Upper lobe of left lung (tissue), 6 donors: ENCODE data around the gene CAND2. TPM values are rescaled to one million over a fixed set of nuclear protein-coding genes. Genes with fewer than 3 reads are reported as not detected.

ENCODE experiments used
- ATAC-seq, 2 donors: fragments of 200-7000 bp; cut with Tn5 transposase; one replicate each; pipeline ENCODE4 v1.9.1; 2022; ENCODE audit warnings: mild to moderate bottlenecking in 2 of 2, moderate library complexity in 2 of 2; ENCODE audit not compliant: low FRiP score in 2 of 2
- DNase-seq, 2 donors: peaks; one replicate each; pipeline ENCODE4 v3.0.0-alpha.2; 2019 to 2020
- H3K27ac ChIP-seq, 4 donors: fragments of 200-600 bp; sonication (generic); one replicate each; pipeline ENCODE4 v1.5.1; 2016 to 2019
- H3K27me3 ChIP-seq, 4 donors: fragments of 200-600 bp; sonication (generic); one replicate each; pipeline ENCODE4 v1.5.1; 2017 to 2019
- H3K36me3 ChIP-seq, 4 donors: fragments of 200-600 bp; sonication (generic); one replicate each; pipeline ENCODE4 v1.5.1; 2016 to 2019
- H3K4me1 ChIP-seq, 4 donors: fragments of 200-600 bp; sonication (generic); one replicate each; pipeline ENCODE4 v1.5.1; 2018 to 2019
- H3K4me3 ChIP-seq, 4 donors: fragments of 200-600 bp; sonication (generic); one replicate each; pipeline ENCODE4 v1.5.1; 2017 to 2019; ENCODE audit warnings: mild to moderate bottlenecking in 2 of 4, moderate library complexity in 1 of 4
- H3K9me3 ChIP-seq, 4 donors: fragments of 200-600 bp; sonication (generic); one replicate each; pipeline ENCODE4 v1.5.1; 2018 to 2019
- CTCF ChIP-seq, 6 experiments: fragments of 450-650 bp in 4 of 6; fragments of 200-600 bp in 2 of 6; sonication (generic) in 2 of 6; IDR thresholded peaks; one replicate each; pipeline ENCODE4 v1.5.1; 2016 to 2019; ENCODE audit warnings: antibody characterized with exemption in 6 of 6
- EP300 ChIP-seq, 4 donors: sonication (generic); formaldehyde crosslinking; IDR thresholded peaks; one replicate each; pipeline ENCODE4 v1.5.1; 2017; ENCODE audit warnings: antibody characterized with exemption in 4 of 4, control low read depth in 2 of 4
- POLR2A ChIP-seq, 4 donors: fragments of 450-650 bp; IDR thresholded peaks; one replicate each; pipeline ENCODE4 v1.5.1; 2016 to 2017; ENCODE audit warnings: antibody characterized with exemption in 4 of 4, mild to moderate bottlenecking in 2 of 4
- POLR2AphosphoS5 ChIP-seq, 2 donors: sonication (generic); formaldehyde crosslinking; IDR thresholded peaks; one replicate each; pipeline ENCODE4 v1.5.1; 2017; ENCODE audit warnings: antibody characterized with exemption in 2 of 2
- WGBS, 2 donors: methylation state at CpG; one replicate each; pipeline ENCODE4 v1.1.5; 2017 to 2018; 5-methylcytosine and 5-hydroxymethylcytosine counted together
- total RNA-seq, 6 donors: library from RNA; depleted of rRNA in 4 of 6; stranded (reverse); fragments of >200 nt in 4 of 6; gene quantifications; one replicate each; pipeline versions ENCODE4 v1.1.0 to v1.2.1, GENCODE V29; 2016 to 2021
- donor health status: DM: no; HTN: no; CAD: no; lungs with moderate emphysema.
- donor health status: DM: no; HTN: yes; CAD: no; lungs with severe emphysema.

The CAND2 gene
- total RNA-seq, 6 donors from 2014 or later: 2.3 to 7.3 (median 5.0) TPM

GRCh38 chr3:12869035-12869621 is 72.6 kb downstream of the CAND2 start:
- Histone ChIP-seq H3K36me3 (no peaks in the 10 kb centered on the region), H3K27ac (no peak overlapping the region), H3K9me3 (peaks cover 0 to 11% (median 0%) of the 10 kb centered on the region in 4 donors), H3K27me3 (peaks cover 0 to 14% (median 0%) of the 10 kb centered on the region in 4 donors), H3K4me1 (peaks cover 10 to 15% (median 14%) of the 10 kb centered on the region in 4 donors), H3K4me3 (peak overlapping the region in 3 of 4 donors; percentile 27 to 39 (median 34))
- ATAC-seq: peak; percentile 15 to 68
- 14 to 64% methylated on average over 3 to 4 of the region's 28 CpGs for WGBS, 2 donors
- TF ChIP-seq EP300 (IDR thresholded peaks at IDR 0.05) (no peak), POLR2AphosphoS5 (IDR thresholded peaks at IDR 0.05) (no peak), POLR2A (IDR thresholded peaks at IDR 0.05) (no peak), CTCF (IDR thresholded peaks at IDR 0.05) (no peak)
- peak; percentile 68 to 90 for DNase-seq

DNA sequence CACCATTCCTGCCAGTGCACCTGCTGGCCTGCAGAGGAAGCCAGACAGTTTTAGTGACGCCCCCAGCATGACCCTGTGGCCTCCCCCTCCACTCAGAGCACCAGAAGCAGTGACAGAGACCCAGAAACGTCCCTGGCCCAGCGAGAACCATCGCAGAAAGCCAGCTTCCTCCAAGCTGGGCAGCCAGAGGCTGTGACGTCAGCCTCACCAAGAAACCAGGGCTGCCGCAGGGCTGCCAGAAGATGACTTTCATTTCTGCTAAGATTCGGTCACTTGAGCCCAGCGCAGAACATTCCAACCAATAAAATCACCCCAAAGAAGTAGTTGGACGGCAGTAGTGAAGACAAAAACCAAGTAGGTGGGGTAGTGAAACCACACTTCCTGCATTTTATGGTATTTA is 74.5 kb downstream of the CAND2 start:
- Histone ChIP-seq H3K27ac (no peak overlapping the region), H3K27me3 (peaks cover 0 to 14% (median 0%) of the 10 kb centered on the region in 4 donors), H3K4me3 (no peak overlapping the region), H3K36me3 (no peaks in the 10 kb centered on the region), H3K9me3 (no peaks in the 10 kb centered on the region), H3K4me1 (peaks cover 12 to 19% (median 16%) of the 10 kb centered on the region in 4 donors)
- DNase-seq: peak in 1 of 2 donors; percentile 37
- 64 to 70% methylated on average over 7 to 9 of the region's 9 CpGs for WGBS, 2 donors
- peak in 1 of 2 donors; percentile 65 for ATAC-seq
- TF ChIP-seq CTCF (IDR thresholded peaks at IDR 0.05) (no peak), EP300 (IDR thresholded peaks at IDR 0.05) (no peak), POLR2A (IDR thresholded peaks at IDR 0.05) (no peak), POLR2AphosphoS5 (IDR thresholded peaks at IDR 0.05) (no peak)

DNA sequence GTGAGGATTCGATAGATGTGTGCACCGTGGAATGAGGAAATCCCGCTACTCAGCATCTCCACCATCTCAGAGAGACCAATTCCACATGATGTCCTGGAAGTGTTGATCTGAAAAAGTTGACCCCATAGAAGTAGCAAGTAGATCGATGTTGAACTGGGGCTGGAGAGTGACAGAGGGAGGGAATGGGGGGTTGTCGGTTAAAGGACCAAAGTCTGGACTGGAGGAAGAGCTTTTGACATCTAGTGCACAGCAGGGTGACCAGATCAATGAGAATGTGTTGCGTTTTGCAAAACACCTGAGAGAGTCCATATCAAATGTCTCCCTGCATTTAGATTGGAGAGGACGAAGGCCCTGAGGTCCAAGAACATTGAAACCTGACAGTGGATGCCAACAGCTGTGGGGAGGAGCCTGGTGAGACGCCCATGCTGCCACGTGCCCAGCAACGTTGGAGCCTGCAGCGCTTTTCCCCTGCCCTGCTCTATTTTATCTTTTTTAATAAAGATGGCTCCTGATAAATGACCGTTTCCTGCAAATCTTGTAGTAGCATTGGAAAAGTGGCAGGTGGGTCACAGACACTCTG is 75.0 kb downstream of the CAND2 start:
- DNase-seq: no peak
- WGBS, 2 donors: 81 to 83% methylated on average over 12 of the region's 12 CpGs
- Histone ChIP-seq H3K27ac (no peak overlapping the region), H3K27me3 (peaks cover 0 to 14% (median 0%) of the 10 kb centered on the region in 4 donors), H3K4me3 (no peak overlapping the region), H3K36me3 (no peaks in the 10 kb centered on the region), H3K9me3 (no peaks in the 10 kb centered on the region), H3K4me1 (peaks cover 15 to 25% (median 22%) of the 10 kb centered on the region in 4 donors)
- TF ChIP-seq CTCF (IDR thresholded peaks at IDR 0.05): no peak
- TF ChIP-seq POLR2A (IDR thresholded peaks at IDR 0.05): no peak
- TF ChIP-seq EP300 (IDR thresholded peaks at IDR 0.05): no peak
- no peak for ATAC-seq

- WGBS, 2 donors: 40% methylated on average over 36 of the region's 60 CpGs; no CpG with 5 or more reads in 1 of the 2 donors
- Histone ChIP-seq H3K9me3 (no peaks in the 10 kb centered on the region), H3K27ac (no peak overlapping the region), H3K4me3 (peak overlapping the region in 3 of 4 donors; percentile 17 to 33 (median 32)), H3K4me1 (peaks cover 5 to 12% (median 9%) of the 10 kb centered on the region in 4 donors), H3K27me3 (no peaks in the 10 kb centered on the region), H3K36me3 (no peaks in the 10 kb centered on the region)
- peak in 1 of 6 experiments; percentile 23 for TF ChIP-seq CTCF (IDR thresholded peaks at IDR 0.05)
- TF ChIP-seq POLR2A (IDR thresholded peaks at IDR 0.05): no peak
- DNase-seq: peak; percentile 42 to 86
- ATAC-seq: peak; percentile 52 to 68
Observed at GRCh38 chr3:12875857-12876836, 79.7 kb downstream of the CAND2 start.
